AG04450 (cell line): ENCODE measurements around the gene STARD9. TPM values are rescaled to one million over a fixed set of nuclear protein-coding genes. Genes with fewer than 3 reads are reported as not detected.
"Not testable (repeated sequence)": the region's sequence is repeated elsewhere in the genome, so short reads cannot be mapped to it uniquely, and the experiment has no call there.

Experiments
- CTCF ChIA-PET: fragments of 300-600, 350-600 bp; formaldehyde crosslinking; extraction: SDS; loops from one replicate; lab custom pipeline; 2022; ENCODE audit warnings: antibody characterized with exemption, inconsistent platforms; lab: Charles Lee
- POLR2A ChIA-PET: fragments of 350-600 bp; formaldehyde crosslinking; extraction: SDS; loops from one replicate; lab custom pipeline; 2021; ENCODE audit warnings: antibody characterized with exemption, inconsistent platforms; lab: Yijun Ruan, JAX
- DNase-seq: peaks from one replicate; pipeline ENCODE4 v3.0.0-alpha.2; 2011; ENCODE audit warnings: low read depth, low spot score
- H3K27ac ChIP-seq: one replicate; pipeline ENCODE4 v1.5.1; 2012; ENCODE audit warnings: low read depth, low read length, control low read depth
- H3K27me3 ChIP-seq: one replicate; pipeline ENCODE4 v1.6.0; 2012; ENCODE audit warnings: low read length; ENCODE audit not compliant: control insufficient read depth, insufficient read depth
- H3K4me3 ChIP-seq: 2 replicates; pipeline ENCODE4 v1.5.1; 2011; ENCODE audit warnings: mild to moderate bottlenecking, low read depth, low read length, control low read depth
- H3K9me3 ChIP-seq: 2 replicates; pipeline ENCODE4 v1.5.1; 2012; ENCODE audit warnings: low read length; ENCODE audit not compliant: control insufficient read depth, insufficient read depth
- CTCF ChIP-seq: IDR thresholded peaks from 2 replicates; pipeline ENCODE4 v1.5.1; 2011; ENCODE audit warnings: low read depth, low read length, control low read depth, inconsistent platforms
- polyA plus RNA-seq: library from polyadenylated mRNA; depleted of rRNA; stranded (reverse); fragments of >200 nt; gene quantifications from 2 replicates; pipeline ENCODE4 v1.2.3, GENCODE V29; 2011

STARD9 gene
- polyA plus RNA-seq, 1 experiment = 2.2 TPM

GRCh38 chr15:42672444-42672843 is 97.0 kb downstream of the STARD9 start:
- H3K27me3 ChIP-seq = no peaks in the 10 kb centered on the region
- no peak for TF ChIP-seq CTCF
- CTCF ChIA-PET = no interaction called here
- H3K4me3 ChIP-seq = no peak overlapping the region
- no peak overlapping the region for H3K27ac ChIP-seq
- DNase-seq = no peak
- POLR2A ChIA-PET = no interaction called here
- H3K9me3 ChIP-seq = no peaks in the 10 kb centered on the region

- Histone ChIP-seq H3K9me3 (no peaks in the 10 kb centered on the region), H3K27ac (no peak overlapping the region), H3K27me3 (no peaks in the 10 kb centered on the region), H3K4me3 (no peak overlapping the region)
- ChIA-PET CTCF (no interaction called here), POLR2A (no interaction called here)
- no peak for DNase-seq
- TF ChIP-seq CTCF = no peak
Observed at GRCh38 chr15:42674472-42674871, 99.1 kb downstream of the STARD9 start.

- H3K9me3 ChIP-seq = no peaks in the 10 kb centered on the region
- DNase-seq = no peak
- POLR2A ChIA-PET = no interaction called here
- no peak overlapping the region for H3K27ac ChIP-seq
- H3K4me3 ChIP-seq = no peak overlapping the region
- H3K27me3 ChIP-seq = no peaks in the 10 kb centered on the region
- TF ChIP-seq CTCF = no peak
- CTCF ChIA-PET = no interaction called here
Observed at GRCh38 chr15:42675021-42675420, 99.6 kb downstream of the STARD9 start.

- H3K27ac ChIP-seq = no peak overlapping the region
- no peak for TF ChIP-seq CTCF
- no peaks in the 10 kb centered on the region for H3K27me3 ChIP-seq
- no peak for DNase-seq
- POLR2A ChIA-PET = no interaction called here
- CTCF ChIA-PET = no interaction called here
- no peak overlapping the region for H3K4me3 ChIP-seq
- H3K9me3 ChIP-seq = no peaks in the 10 kb centered on the region
Observed at GRCh38 chr15:42679285-42680141, 104.1 kb downstream of the STARD9 start.

- H3K27me3 ChIP-seq, H3K27ac ChIP-seq, DNase-seq, POLR2A ChIA-PET, H3K9me3 ChIP-seq, H3K4me3 ChIP-seq, CTCF ChIA-PET: not testable (repeated sequence)
Observed at GRCh38 chr15:42680142-42680482, 104.7 kb downstream of the STARD9 start.
